Activated B cell treated with CpG ODN at 0.5 μM for 24 hours (primary cell): ENCODE results near the gene ALKBH6. TPM values are rescaled to one million over a fixed set of nuclear protein-coding genes. Genes with fewer than 3 reads are reported as not detected.

Experiments used
- ATAC-seq: fragments of 200-7000 bp; cut with Tn5 transposase; one replicate; pipeline ENCODE4 v1.10.0; 2021; ENCODE audit warnings: low read depth, mild to moderate bottlenecking, moderate library complexity
- CTCF ChIA-PET: fragments of 350-600 bp; sonication (Branson Sonifier 250); formaldehyde crosslinking; loops from one replicate; lab custom pipeline; 2021; ENCODE audit warnings: antibody characterized with exemption; lab: Charles Lee
- POLR2A ChIA-PET: fragments of 350-600 bp; sonication (Branson Sonifier 250); formaldehyde crosslinking; loops from one replicate; lab custom pipeline; 2021; ENCODE audit warnings: antibody characterized with exemption; lab: Charles Lee
- DNase-seq: peaks from one replicate; pipeline ENCODE4 v3.0.0; 2022
- H3K27ac Mint-ChIP-seq: one replicate; pipeline ENCODE4 v1.8.0; 2020; ENCODE audit warnings: mixed read lengths
- H3K27me3 Mint-ChIP-seq: one replicate; pipeline ENCODE4 v1.8.0; 2021; ENCODE audit warnings: mixed read lengths
- H3K36me3 Mint-ChIP-seq: one replicate; pipeline ENCODE4 v1.8.0; 2021; ENCODE audit warnings: low read depth, mixed read lengths
- H3K4me1 Mint-ChIP-seq: one replicate; pipeline ENCODE4 v1.8.0; 2021; ENCODE audit warnings: mixed read lengths
- H3K4me3 Mint-ChIP-seq: one replicate; pipeline ENCODE4 v1.8.0; 2020; ENCODE audit warnings: mild to moderate bottlenecking, mixed read lengths
- H3K9me3 Mint-ChIP-seq: one replicate; pipeline ENCODE4 v1.8.0; 2020; ENCODE audit warnings: mixed read lengths
- intact Hi-C: fragments of 100-400 bp; cut with micrococcal nuclease; formaldehyde crosslinking; loops from one replicate; pipeline ENCODE4 v1.15.1; 2024
- total RNA-seq: library from RNA; stranded (reverse); gene quantifications from 2 replicates; pipeline ENCODE4 v1.2.3, GENCODE V29; 2022
- TF ChIP-seq, protein P1 (sequence below): fragments of 200-600 bp; IDR thresholded peaks from one replicate; pipeline ENCODE4 v1.8.0; 2022; ENCODE audit warnings: antibody characterized with exemption, mild to moderate bottlenecking

The ALKBH6 gene
- total RNA-seq, 1 donor from 2014 or later = 32.7 TPM

- intact Hi-C loops = no loop called here
- POLR2A ChIA-PET = interaction anchor here (0.9 to 2.8 kb wide), 2 partner anchors 21 to 61 kb away, joined by 5 to 17 read pairs; partner anchors contain the start of genes ALKBH6 and THAP8
- ATAC-seq (no peak), DNase-seq (no peak)
- H3K27me3 Mint-ChIP-seq = no peaks in the 10 kb centered on the region
- peaks cover 31% of the 10 kb centered on the region for H3K4me1 Mint-ChIP-seq
- H3K27ac Mint-ChIP-seq = no peak overlapping the region
- peak overlapping the region; percentile 32 for H3K4me3 Mint-ChIP-seq
- TF ChIP-seq, protein P1, sequence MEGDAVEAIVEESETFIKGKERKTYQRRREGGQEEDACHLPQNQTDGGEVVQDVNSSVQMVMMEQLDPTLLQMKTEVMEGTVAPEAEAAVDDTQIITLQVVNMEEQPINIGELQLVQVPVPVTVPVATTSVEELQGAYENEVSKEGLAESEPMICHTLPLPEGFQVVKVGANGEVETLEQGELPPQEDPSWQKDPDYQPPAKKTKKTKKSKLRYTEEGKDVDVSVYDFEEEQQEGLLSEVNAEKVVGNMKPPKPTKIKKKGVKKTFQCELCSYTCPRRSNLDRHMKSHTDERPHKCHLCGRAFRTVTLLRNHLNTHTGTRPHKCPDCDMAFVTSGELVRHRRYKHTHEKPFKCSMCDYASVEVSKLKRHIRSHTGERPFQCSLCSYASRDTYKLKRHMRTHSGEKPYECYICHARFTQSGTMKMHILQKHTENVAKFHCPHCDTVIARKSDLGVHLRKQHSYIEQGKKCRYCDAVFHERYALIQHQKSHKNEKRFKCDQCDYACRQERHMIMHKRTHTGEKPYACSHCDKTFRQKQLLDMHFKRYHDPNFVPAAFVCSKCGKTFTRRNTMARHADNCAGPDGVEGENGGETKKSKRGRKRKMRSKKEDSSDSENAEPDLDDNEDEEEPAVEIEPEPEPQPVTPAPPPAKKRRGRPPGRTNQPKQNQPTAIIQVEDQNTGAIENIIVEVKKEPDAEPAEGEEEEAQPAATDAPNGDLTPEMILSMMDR = no peak
- no peaks in the 10 kb centered on the region for H3K9me3 Mint-ChIP-seq
- H3K36me3 Mint-ChIP-seq = peaks cover 13% of the 10 kb centered on the region
- CTCF ChIA-PET = interaction anchor here (1.6 kb wide), 1 partner anchor 34 kb away, joined by 4 read pairs; no protein-coding TSS in a partner anchor
Measured at GRCh38 chr19:35992907-35993765, 20.9 kb downstream of the ALKBH6 start.

DNA sequence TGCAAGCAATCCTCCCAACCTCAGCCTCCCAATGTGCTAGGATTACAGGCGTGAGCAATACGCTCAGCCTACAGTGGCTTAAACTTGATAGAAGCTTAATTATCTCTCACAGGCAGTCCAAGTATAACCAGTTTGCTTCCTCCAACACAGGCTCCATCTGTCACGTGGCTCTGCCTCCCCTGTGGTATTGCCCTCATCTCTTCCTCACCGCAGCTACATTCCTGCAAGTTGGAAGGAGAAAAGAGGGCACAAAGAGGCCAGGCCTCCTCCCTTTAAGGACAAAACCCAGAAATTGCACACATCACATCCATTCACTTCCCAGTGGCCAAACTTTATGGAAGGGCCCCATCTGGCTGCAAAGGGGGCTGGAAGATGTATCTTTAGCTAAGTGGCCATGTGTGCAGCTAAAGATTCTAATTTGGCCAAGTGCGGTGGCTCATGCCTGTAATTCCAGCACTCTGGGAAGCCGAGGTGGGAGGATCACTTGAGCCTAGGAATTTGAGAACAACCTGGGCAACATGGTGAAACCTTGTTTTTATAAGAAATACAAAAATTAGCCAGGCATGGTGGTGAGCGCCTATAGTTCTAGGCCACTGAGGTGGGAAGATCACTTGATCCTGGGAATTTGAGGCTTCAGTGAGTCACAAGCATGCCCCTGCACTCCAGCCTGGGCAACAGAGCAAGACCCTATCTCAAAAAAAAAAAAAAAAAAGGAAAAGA, 22.1 kb downstream of the ALKBH6 start:
- DNase-seq (no peak), ATAC-seq (no peak)
- ChIA-PET CTCF (interaction anchor here (0.6 to 1.6 kb wide), 2 partner anchors 33 to 922 kb away, joined by 3 to 4 read pairs; no protein-coding TSS in a partner anchor), POLR2A (no interaction called here)
- TF ChIP-seq, protein P1 = no peak
- intact Hi-C loops = no loop called here
- Mint-ChIP-seq H3K27me3 (peaks cover under 1% of the 10 kb centered on the region), H3K4me3 (no peak overlapping the region), H3K27ac (no peak overlapping the region), H3K36me3 (peaks cover 5% of the 10 kb centered on the region), H3K9me3 (no peaks in the 10 kb centered on the region), H3K4me1 (peaks cover 25% of the 10 kb centered on the region)

DNA sequence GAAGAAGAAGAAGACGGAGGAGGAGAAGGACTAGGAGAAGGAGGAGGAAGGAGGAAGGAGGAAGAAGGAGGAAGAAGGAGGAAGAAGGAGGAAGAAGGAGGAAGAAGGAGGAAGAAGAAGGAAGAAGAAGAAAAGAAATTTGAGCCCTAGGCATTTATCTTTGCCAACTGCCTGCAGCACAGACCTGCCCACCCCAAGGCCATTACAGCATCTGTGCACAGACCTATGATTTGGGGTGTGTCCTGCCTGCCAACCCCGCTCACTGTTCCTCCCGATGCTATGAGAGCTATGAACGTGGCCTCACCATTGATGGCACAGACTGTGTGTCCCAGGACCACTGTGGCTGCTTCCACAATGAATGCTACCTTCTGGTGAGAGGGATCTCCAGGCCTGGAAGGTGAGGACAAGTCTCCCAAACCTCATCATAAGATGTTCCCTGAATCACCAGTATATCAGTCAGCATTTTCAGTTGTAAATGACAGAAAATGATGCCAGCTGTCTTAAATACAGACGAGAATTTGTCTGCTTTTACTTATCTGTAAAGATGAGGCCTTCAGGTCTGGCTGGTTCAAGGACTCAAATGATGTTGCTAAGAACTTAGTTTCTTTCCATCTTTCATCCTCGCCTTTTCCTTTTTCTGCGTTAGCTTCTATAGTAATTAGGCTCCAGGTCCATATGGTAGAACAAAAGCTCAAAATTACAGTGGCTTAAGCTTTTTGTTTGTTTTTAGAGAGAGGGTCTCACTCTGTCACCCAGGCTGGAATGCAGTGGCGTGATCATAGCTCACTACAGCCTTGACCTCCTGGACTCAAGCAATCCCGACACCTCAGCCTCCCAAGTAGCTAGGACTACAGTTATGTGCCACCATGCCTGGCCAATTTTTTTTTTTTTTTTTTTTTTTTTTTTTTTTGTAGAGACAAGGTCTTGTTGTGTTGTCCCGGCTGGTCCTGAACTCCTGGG, 23.0 kb downstream of the ALKBH6 start:
- DNase-seq (no peak), ATAC-seq (no peak)
- Mint-ChIP-seq H3K4me3 (no peak overlapping the region), H3K9me3 (no peaks in the 10 kb centered on the region), H3K36me3 (no peaks in the 10 kb centered on the region), H3K27ac (no peak overlapping the region), H3K4me1 (peaks cover 23% of the 10 kb centered on the region), H3K27me3 (peaks cover 3% of the 10 kb centered on the region)
- intact Hi-C loops = no loop called here
- CTCF ChIA-PET = interaction anchor here (0.6 to 1.6 kb wide), 2 partner anchors 32 to 921 kb away, joined by 3 to 4 read pairs; no protein-coding TSS in a partner anchor
- POLR2A ChIA-PET = no interaction called here
- TF ChIP-seq, protein P1 = no peak

DNA sequence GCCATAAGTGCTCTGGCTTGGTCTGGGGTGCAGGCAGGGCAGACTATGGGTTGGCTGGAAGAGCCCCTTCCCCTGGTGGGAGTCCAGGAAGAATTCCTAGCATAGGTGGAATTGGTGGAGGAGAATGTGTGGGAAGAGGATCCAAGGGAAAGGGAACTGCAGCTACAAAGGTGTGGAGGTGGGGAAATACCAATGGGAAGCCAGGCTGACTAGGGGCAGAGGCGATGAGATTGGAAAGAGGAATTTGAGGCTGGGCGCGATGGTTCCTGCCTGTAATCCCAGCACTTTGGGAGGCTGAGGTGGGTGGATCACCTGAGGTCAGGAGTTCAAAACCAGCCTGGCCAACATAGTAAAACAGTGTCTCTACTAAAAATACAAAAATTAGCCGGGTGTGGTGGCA, 23.9 kb downstream of the ALKBH6 start:
- ATAC-seq (no peak), DNase-seq (no peak)
- Mint-ChIP-seq H3K36me3 (no peaks in the 10 kb centered on the region), H3K4me1 (peaks cover 18% of the 10 kb centered on the region), H3K27me3 (peaks cover 5% of the 10 kb centered on the region), H3K9me3 (no peaks in the 10 kb centered on the region), H3K27ac (no peak overlapping the region), H3K4me3 (no peak overlapping the region)
- ChIA-PET CTCF (no interaction called here), POLR2A (no interaction called here)
- TF ChIP-seq, protein P1 = no peak
- intact Hi-C loops = no loop called here
